Measurements from ENCODE around the gene MRAP.

The MRAP gene

DNA sequence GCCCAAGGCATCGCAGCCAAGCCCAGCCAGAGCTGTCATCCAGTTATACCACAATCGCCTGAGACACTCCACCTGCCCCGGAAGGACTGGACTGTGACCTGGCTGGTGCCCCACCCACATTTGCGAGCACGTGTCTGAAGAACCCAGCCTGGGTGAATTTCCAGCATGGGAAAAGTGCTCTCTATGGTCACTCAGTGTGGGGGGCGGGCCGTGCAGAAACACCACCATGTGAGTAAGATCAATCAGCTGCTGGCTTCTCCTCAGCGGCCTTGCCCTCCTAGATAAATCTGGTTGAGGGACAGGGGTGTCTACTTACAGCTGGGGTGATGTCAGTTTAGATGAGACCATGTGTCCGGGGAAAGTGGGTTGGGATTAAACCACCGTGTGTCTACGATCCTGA lies 49.3 kb downstream of the MRAP start:
- TF ChIP-seq, protein P1, sequence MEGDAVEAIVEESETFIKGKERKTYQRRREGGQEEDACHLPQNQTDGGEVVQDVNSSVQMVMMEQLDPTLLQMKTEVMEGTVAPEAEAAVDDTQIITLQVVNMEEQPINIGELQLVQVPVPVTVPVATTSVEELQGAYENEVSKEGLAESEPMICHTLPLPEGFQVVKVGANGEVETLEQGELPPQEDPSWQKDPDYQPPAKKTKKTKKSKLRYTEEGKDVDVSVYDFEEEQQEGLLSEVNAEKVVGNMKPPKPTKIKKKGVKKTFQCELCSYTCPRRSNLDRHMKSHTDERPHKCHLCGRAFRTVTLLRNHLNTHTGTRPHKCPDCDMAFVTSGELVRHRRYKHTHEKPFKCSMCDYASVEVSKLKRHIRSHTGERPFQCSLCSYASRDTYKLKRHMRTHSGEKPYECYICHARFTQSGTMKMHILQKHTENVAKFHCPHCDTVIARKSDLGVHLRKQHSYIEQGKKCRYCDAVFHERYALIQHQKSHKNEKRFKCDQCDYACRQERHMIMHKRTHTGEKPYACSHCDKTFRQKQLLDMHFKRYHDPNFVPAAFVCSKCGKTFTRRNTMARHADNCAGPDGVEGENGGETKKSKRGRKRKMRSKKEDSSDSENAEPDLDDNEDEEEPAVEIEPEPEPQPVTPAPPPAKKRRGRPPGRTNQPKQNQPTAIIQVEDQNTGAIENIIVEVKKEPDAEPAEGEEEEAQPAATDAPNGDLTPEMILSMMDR (IDR thresholded peaks at IDR 0.05), result no peak
- Histone ChIP-seq H3K27ac (no peak overlapping the region), H3K4me3 (no peak overlapping the region)
- no peak for DNase-seq (ENCODE audit: low spot score)

DNA sequence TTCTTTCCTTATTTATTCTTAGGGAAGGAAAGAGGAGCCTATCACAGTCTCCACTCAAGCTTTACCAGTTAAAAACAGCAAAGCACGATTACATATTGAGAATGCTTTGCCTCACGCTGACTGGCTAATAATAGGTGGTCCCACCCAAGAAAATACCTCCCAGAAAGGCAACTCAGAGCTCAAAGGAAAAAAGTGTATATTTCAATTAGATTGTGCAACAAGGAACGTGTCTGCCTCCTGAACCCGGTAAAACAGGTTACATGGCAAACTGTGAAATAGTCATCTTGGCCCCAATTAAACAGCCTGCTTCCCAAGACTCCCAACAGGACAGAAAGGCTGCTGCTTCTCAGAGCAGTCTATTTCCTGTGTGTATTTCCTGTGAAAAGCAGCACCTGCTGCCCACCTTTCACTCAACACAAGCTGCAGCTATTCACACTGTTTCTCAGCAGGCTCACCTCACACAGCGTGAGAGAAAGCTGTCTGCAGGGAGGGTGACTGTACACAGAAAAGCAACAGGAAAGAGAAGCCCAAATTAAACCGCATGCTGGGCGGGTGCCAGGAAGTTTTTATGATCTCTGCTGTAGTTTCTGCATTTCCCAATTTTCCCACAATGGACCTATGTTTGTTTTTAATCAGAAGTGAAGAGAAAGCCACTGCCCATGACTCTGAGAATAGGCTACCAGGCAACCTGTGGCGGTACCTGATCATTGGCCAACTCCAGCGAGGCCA lies 50.1 kb downstream of the MRAP start:
- no peak for DNase-seq (ENCODE audit: low spot score)
- Histone ChIP-seq H3K27ac (no peak overlapping the region), H3K4me3 (no peak overlapping the region)
- TF ChIP-seq, protein P1 (IDR thresholded peaks at IDR 0.05), result no peak

DNA sequence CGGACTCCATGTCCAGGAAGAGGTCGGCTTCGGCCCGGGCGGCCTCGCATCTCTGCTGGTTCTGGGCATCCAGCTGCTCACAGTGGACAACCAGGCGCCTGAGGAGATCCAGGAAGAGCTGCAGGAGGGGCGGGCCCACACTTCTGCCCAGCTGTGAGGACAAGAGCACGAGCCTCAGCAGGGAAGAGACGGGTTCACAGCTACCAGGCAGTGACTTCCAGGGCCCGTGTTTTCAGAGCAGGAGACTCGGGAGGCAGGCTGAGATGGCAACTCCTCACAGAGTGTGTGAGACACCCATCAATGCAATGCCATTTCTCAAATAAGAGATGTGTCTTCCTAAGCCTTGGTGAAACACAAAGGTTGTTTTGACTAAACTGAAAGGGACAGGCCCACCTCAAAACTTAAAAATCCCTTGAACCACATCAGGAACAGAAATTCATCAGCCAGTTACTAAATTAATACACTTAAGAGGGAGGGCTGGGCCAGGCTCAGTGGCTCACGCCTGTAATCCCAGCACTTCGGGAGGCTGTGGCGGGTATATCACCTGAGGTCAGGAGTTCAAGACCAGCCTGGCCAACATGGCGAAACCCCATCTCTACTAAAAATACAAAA lies 50.8 kb downstream of the MRAP start:
- DNase-seq (ENCODE audit: low spot score), result no peak
- Histone ChIP-seq H3K4me3 (no peak overlapping the region), H3K27ac (no peak overlapping the region)
- TF ChIP-seq, protein P1 (IDR thresholded peaks at IDR 0.05), result no peak

- DNase-seq (ENCODE audit: low spot score), result no peak
- TF ChIP-seq, protein P1 (IDR thresholded peaks at IDR 0.05), result no peak
- no peak overlapping the region for H3K27ac ChIP-seq
- no peak overlapping the region for H3K4me3 ChIP-seq
Observed at GRCh38 chr21:32350211-32350980, 51.7 kb downstream of the MRAP start.

- TF ChIP-seq, protein P1 (IDR thresholded peaks at IDR 0.05), result no peak
- no peak overlapping the region for H3K27ac ChIP-seq
- DNase-seq (ENCODE audit: low spot score), result no peak
- no peak overlapping the region for H3K4me3 ChIP-seq
Observed at GRCh38 chr21:32350981-32351380, 52.3 kb downstream of the MRAP start.

DNA sequence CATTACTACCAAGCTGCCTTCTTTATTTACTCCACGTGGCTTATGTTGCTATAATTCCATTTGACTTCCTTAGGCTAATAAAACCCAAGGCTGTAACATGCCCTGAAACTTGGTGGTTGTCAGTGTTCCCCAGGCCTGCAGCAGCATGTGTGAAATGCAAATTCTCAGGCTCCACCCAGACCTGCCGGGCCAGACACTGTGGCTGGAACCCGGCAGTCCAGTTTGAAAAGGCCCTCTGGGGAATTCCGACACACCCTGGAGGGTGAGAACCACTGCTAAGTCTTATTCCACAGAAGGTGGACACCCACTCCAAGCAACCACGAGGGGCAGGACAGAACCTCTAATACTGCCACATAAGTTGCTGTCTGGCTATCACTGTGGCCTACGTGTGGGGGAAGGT lies 52.8 kb downstream of the MRAP start:
- DNase-seq (ENCODE audit: low spot score), result no peak
- TF ChIP-seq, protein P1 (IDR thresholded peaks at IDR 0.05), result no peak
- H3K27ac ChIP-seq, result no peak overlapping the region
- H3K4me3 ChIP-seq, result no peak overlapping the region

All from coronary artery (tissue), 2 donors.